Measurements from ENCODE around the gene HYOU1.

HYOU1 gene

GRCh38 chr11:119025978-119026766 lies 30.8 kb downstream of the HYOU1 start:
- CTCF ChIA-PET, result no interaction called here

GRCh38 chr11:119025541-119025940 lies 31.5 kb downstream of the HYOU1 start:
- ChIA-PET POLR2A (no interaction called here), CTCF (interaction anchor here (1.0 kb wide), 1 partner anchor 298 kb away, joined by 4 read pairs; no protein-coding TSS in a partner anchor)
- TF ChIP-seq ARNT (IDR thresholded peaks at IDR 0.05), result no peak
- no peak for TF ChIP-seq HDGF (IDR thresholded peaks at IDR 0.05; ENCODE audit: borderline replicate concordance)
- TF ChIP-seq FOXA1 (IDR thresholded peaks at IDR 0.05), result no peak
- TF ChIP-seq BHLHE40 (IDR thresholded peaks at IDR 0.05; ENCODE audit: borderline replicate concordance), result no peak
- no peak for TF ChIP-seq FOXK2 (IDR thresholded peaks at IDR 0.05)
- no peak for TF ChIP-seq SUZ12 (IDR thresholded peaks at IDR 0.05)
- no peak for TF ChIP-seq SP1 (IDR thresholded peaks at IDR 0.05)
- DNase-seq (ENCODE audit: extremely low spot score), result no peak

More at GRCh38 chr11:119025978-119026766, 30.8 kb downstream of the HYOU1 start:
- no peak for TF ChIP-seq FOXA1 (IDR thresholded peaks at IDR 0.05)
- TF ChIP-seq HDGF (IDR thresholded peaks at IDR 0.05; ENCODE audit: borderline replicate concordance), result no peak
- TF ChIP-seq LEF1 (IDR thresholded peaks at IDR 0.05; ENCODE audit: borderline replicate concordance), result no peak
- no peak for DNase-seq (ENCODE audit: extremely low spot score)
- POLR2A ChIA-PET, result no interaction called here

- TF ChIP-seq BHLHE40 (IDR thresholded peaks at IDR 0.05; ENCODE audit: borderline replicate concordance) (no peak), ZNF384 (IDR thresholded peaks at IDR 0.05) (no peak), FOXK2 (IDR thresholded peaks at IDR 0.05) (no peak), FOXM1 (IDR thresholded peaks at IDR 0.05; ENCODE audit: borderline replicate concordance) (no peak), NFRKB (IDR thresholded peaks at IDR 0.05) (no peak), HDGF (IDR thresholded peaks at IDR 0.05; ENCODE audit: borderline replicate concordance) (no peak), LEF1 (IDR thresholded peaks at IDR 0.05; ENCODE audit: borderline replicate concordance) (no peak), FOXA1 (IDR thresholded peaks at IDR 0.05) (no peak), TARDBP (IDR thresholded peaks at IDR 0.05) (no peak), ARNT (IDR thresholded peaks at IDR 0.05) (no peak), ELF4 (IDR thresholded peaks at IDR 0.05) (no peak), SUZ12 (IDR thresholded peaks at IDR 0.05) (no peak), CTBP1 (IDR thresholded peaks at IDR 0.05; ENCODE audit: borderline replicate concordance) (no peak), SP1 (IDR thresholded peaks at IDR 0.05) (no peak), PKNOX1 (IDR thresholded peaks at IDR 0.05) (no peak), L3MBTL2 (conservative IDR thresholded peaks at IDR 0.05) (no peak)
- no peak for DNase-seq (ENCODE audit: extremely low spot score)
- POLR2A ChIA-PET, result no interaction called here
- CTCF ChIA-PET, result interaction anchor here (1.0 kb wide), 1 partner anchor 298 kb away, joined by 4 read pairs; no protein-coding TSS in a partner anchor
Observed at GRCh38 chr11:119025099-119025473, 31.9 kb downstream of the HYOU1 start.

- CTCF ChIA-PET, result interaction anchor here (1.0 kb wide), 1 partner anchor 299 kb away, joined by 4 read pairs; no protein-coding TSS in a partner anchor
- no peak for TF ChIP-seq ZNF384 (IDR thresholded peaks at IDR 0.05)
- TF ChIP-seq BHLHE40 (IDR thresholded peaks at IDR 0.05; ENCODE audit: borderline replicate concordance), result no peak
- TF ChIP-seq SUZ12 (IDR thresholded peaks at IDR 0.05), result no peak
- no peak for TF ChIP-seq CTBP1 (IDR thresholded peaks at IDR 0.05; ENCODE audit: borderline replicate concordance)
- TF ChIP-seq FOXK2 (IDR thresholded peaks at IDR 0.05), result no peak
- TF ChIP-seq LEF1 (IDR thresholded peaks at IDR 0.05; ENCODE audit: borderline replicate concordance), result no peak
- TF ChIP-seq ELF4 (IDR thresholded peaks at IDR 0.05), result no peak
- POLR2A ChIA-PET, result interaction anchor here (1.2 kb wide), 2 partner anchors 10 to 19 kb away, joined by 3 read pairs; no protein-coding TSS in a partner anchor
- DNase-seq (ENCODE audit: extremely low spot score), result no peak
Observed at GRCh38 chr11:119024430-119025098, 32.4 kb downstream of the HYOU1 start.

- ChIA-PET CTCF (no interaction called here), POLR2A (interaction anchor here (1.2 kb wide), 2 partner anchors 9 to 19 kb away, joined by 3 read pairs; no protein-coding TSS in a partner anchor)
- DNase-seq (ENCODE audit: extremely low spot score), result no peak
- no peak for TF ChIP-seq BHLHE40 (IDR thresholded peaks at IDR 0.05; ENCODE audit: borderline replicate concordance)
- TF ChIP-seq SUZ12 (IDR thresholded peaks at IDR 0.05), result no peak
- TF ChIP-seq FOXM1 (IDR thresholded peaks at IDR 0.05; ENCODE audit: borderline replicate concordance), result no peak
- no peak for TF ChIP-seq ELF4 (IDR thresholded peaks at IDR 0.05)
- TF ChIP-seq ARNT (IDR thresholded peaks at IDR 0.05), result no peak
- TF ChIP-seq PKNOX1 (IDR thresholded peaks at IDR 0.05), result no peak
- TF ChIP-seq FOXA1 (IDR thresholded peaks at IDR 0.05), result no peak
- no peak for TF ChIP-seq CTBP1 (IDR thresholded peaks at IDR 0.05; ENCODE audit: borderline replicate concordance)
- no peak for TF ChIP-seq ZNF384 (IDR thresholded peaks at IDR 0.05)
- no peak for TF ChIP-seq SP1 (IDR thresholded peaks at IDR 0.05)
- TF ChIP-seq FOXK2 (IDR thresholded peaks at IDR 0.05), result no peak
- TF ChIP-seq HDGF (IDR thresholded peaks at IDR 0.05; ENCODE audit: borderline replicate concordance), result no peak
- TF ChIP-seq LEF1 (IDR thresholded peaks at IDR 0.05; ENCODE audit: borderline replicate concordance), result no peak
- TF ChIP-seq L3MBTL2 (conservative IDR thresholded peaks at IDR 0.05), result no peak
- no peak for TF ChIP-seq NFRKB (IDR thresholded peaks at IDR 0.05)
- TF ChIP-seq TARDBP (IDR thresholded peaks at IDR 0.05), result no peak
Observed at GRCh38 chr11:119023741-119024140, 33.3 kb downstream of the HYOU1 start.

- POLR2A ChIA-PET, result interaction anchor here (0.6 kb wide), 1 partner anchor 19 kb away, joined by 4 read pairs; no protein-coding TSS in a partner anchor
- no peak for TF ChIP-seq SUZ12 (IDR thresholded peaks at IDR 0.05)
- TF ChIP-seq CTBP1 (IDR thresholded peaks at IDR 0.05; ENCODE audit: borderline replicate concordance), result no peak
- TF ChIP-seq PKNOX1 (IDR thresholded peaks at IDR 0.05), result no peak
- TF ChIP-seq HDGF (IDR thresholded peaks at IDR 0.05; ENCODE audit: borderline replicate concordance), result no peak
- no peak for TF ChIP-seq L3MBTL2 (conservative IDR thresholded peaks at IDR 0.05)
- TF ChIP-seq ARNT (IDR thresholded peaks at IDR 0.05), result no peak
- no peak for TF ChIP-seq LEF1 (IDR thresholded peaks at IDR 0.05; ENCODE audit: borderline replicate concordance)
- no peak for TF ChIP-seq TARDBP (IDR thresholded peaks at IDR 0.05)
- no peak for TF ChIP-seq BHLHE40 (IDR thresholded peaks at IDR 0.05; ENCODE audit: borderline replicate concordance)
- CTCF ChIA-PET, result no interaction called here
- no peak for DNase-seq (ENCODE audit: extremely low spot score)
Observed at GRCh38 chr11:119021631-119022030, 35.4 kb downstream of the HYOU1 start.

Measured in HEK293T (cell line).